Endothelial cell of umbilical vein (primary cell): ENCODE data around the gene PKP4.

Experiments used
- CTCF ChIP-seq, 2 donors: IDR thresholded peaks; 1 replicate in 1 of 2; 2 replicates in 1 of 2; pipeline ENCODE4 v1.5.1; 2011; ENCODE audit warnings: low read length in 2 of 2, mild to moderate bottlenecking in 2 of 2, moderate library complexity in 2 of 2, control low read depth in 1 of 2, inconsistent platforms in 1 of 2, low read depth in 1 of 2; ENCODE audit not compliant: insufficient read depth in 1 of 2; ENCODE audit errors: extremely low read depth in 1 of 2
- EZH2 ChIP-seq: IDR thresholded peaks from 2 replicates; pipeline ENCODE4 v1.6.1; 2012; ENCODE audit warnings: borderline replicate concordance, low read depth, mild to moderate bottlenecking, moderate library complexity, low read length, inconsistent platforms; ENCODE audit not compliant: severe bottlenecking
- FOS ChIP-seq: IDR thresholded peaks from 2 replicates; pipeline ENCODE4 v1.6.1; 2011; ENCODE audit warnings: mild to moderate bottlenecking, low read length, moderate library complexity, borderline replicate concordance; ENCODE audit not compliant: insufficient read depth
- GATA2 ChIP-seq: IDR thresholded peaks from 2 replicates; pipeline ENCODE4 v1.7.0; 2011; ENCODE audit warnings: low read depth, mild to moderate bottlenecking, moderate library complexity, mixed read lengths, low read length; ENCODE audit not compliant: insufficient read length, insufficient read depth
- JUN ChIP-seq: IDR thresholded peaks from 2 replicates; pipeline ENCODE4 v1.6.1; 2011; ENCODE audit warnings: borderline replicate concordance, low read depth; ENCODE audit not compliant: insufficient read length, insufficient read depth
- MAX ChIP-seq: IDR thresholded peaks from 2 replicates; pipeline ENCODE4 v1.6.1; 2011; ENCODE audit not compliant: insufficient read depth, insufficient read length
- MYC ChIP-seq: IDR thresholded peaks from one replicate; pipeline ENCODE4 v1.6.1; 2011; ENCODE audit warnings: mild to moderate bottlenecking, low read depth, low read length
- POLR2A ChIP-seq: IDR thresholded peaks from 2 replicates; pipeline ENCODE4 v1.6.1; 2012; ENCODE audit warnings: low read depth, mild to moderate bottlenecking, control low read depth, low read length
- POLR2AphosphoS5 ChIP-seq: IDR thresholded peaks from 2 replicates; pipeline ENCODE4 v1.6.1; 2012; ENCODE audit warnings: low read depth, mild to moderate bottlenecking, control low read depth, low read length, moderate library complexity; ENCODE audit not compliant: insufficient read depth

GRCh38 chr2:158616480-158617000, 159.8 kb downstream of the PKP4 start:
- TF ChIP-seq GATA2 (no peak), EZH2 (no peak), CTCF (IDR thresholded peaks at IDR 0.05; ENCODE audit: extremely low read depth in 1 of 2, insufficient read depth in 1 of 2, low read depth in 1 of 2, low read length in 2 of 2) (no peak), POLR2AphosphoS5 (no peak), POLR2A (no peak), FOS (no peak), JUN (no peak), MYC (no peak), MAX (no peak)
